ENCODE measurements around the gene MMP11.

- no peak for TF ChIP-seq POLR2A (IDR thresholded peaks at IDR 0.05)
- no peak for TF ChIP-seq EP300 (IDR thresholded peaks at IDR 0.05)
- TF ChIP-seq CTCF (IDR thresholded peaks at IDR 0.05) = no peak
Observed at GRCh38 chr22:23772649-23773473, at the start of gene MMP11.

Data from ovary (tissue), 3 donors.